ENCODE data around the gene PACRG.

DNA sequence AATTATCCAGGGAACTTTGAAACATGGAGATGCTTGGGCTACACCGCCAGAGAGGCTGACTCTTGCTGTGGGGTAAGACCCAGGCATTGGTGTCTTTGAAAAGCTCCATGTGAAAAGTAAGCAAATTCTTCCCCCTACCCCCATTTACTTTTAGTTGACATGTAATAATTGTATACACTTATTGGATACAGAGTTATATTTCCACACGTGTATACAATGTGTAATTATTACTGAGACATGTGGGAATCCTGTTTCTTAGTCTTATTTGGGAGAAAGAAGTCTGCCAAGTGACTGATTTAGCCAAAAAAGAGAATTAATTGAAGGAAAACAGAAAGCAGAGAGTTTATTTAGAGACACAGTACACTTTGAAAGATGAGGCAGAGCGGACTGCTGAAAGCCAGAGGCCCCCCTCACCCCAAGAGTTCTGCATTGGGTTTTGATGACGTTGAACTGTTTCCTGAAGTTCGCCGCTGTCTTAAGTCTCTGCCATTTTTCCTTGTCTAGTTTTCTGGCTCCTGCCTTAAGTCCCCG, 193.8 kb downstream of the PACRG start:
- no peak for TF ChIP-seq POLR2A (IDR thresholded peaks at IDR 0.05; ENCODE audit: low read depth, low read length)
- no peak for TF ChIP-seq TAF1 (IDR thresholded peaks at IDR 0.05; ENCODE audit: low read depth, low read length)
- TF ChIP-seq POLR2AphosphoS5 (IDR thresholded peaks at IDR 0.05; ENCODE audit: low read depth, low read length) = no peak
- no peak for TF ChIP-seq PAX5 (IDR thresholded peaks at IDR 0.05; ENCODE audit: insufficient read depth, low read length, severe bottlenecking)
- TF ChIP-seq SPI1 (IDR thresholded peaks at IDR 0.05; ENCODE audit: low read depth, low read length) = no peak

All from GM12891 (cell line).